ENCODE data around the gene SETMAR.
A peak's percentile ranks its signal among the peaks of the same experiment; 100 is the strongest.

The SETMAR gene

GRCh38 chr3:4350789-4351163, 47.6 kb downstream of the SETMAR start:
- Histone ChIP-seq H3K4me1 (ENCODE audit: insufficient read depth, low read length) (no peaks in the 10 kb centered on the region), H3K79me2 (ENCODE audit: insufficient read depth, low read length) (no peaks in the 10 kb centered on the region), H3K27me3 (ENCODE audit: insufficient read depth, low read length, poor library complexity) (no peaks in the 10 kb centered on the region), H2AFZ (ENCODE audit: low read depth, low read length) (no peak overlapping the region), H3K9ac (ENCODE audit: low read depth, low read length) (no peak overlapping the region), H4K20me1 (ENCODE audit: insufficient read depth, low read length) (no peaks in the 10 kb centered on the region), H3K36me3 (ENCODE audit: insufficient read depth, low read length) (no peaks in the 10 kb centered on the region), H3K4me3 (ENCODE audit: low read depth in 1 of 2, low read length in 2 of 2) (no peak overlapping the region), H3K9me3 (ENCODE audit: insufficient read depth, low read length, severe bottlenecking) (no peaks in the 10 kb centered on the region), H3K4me2 (ENCODE audit: insufficient read depth, low read length) (no peak overlapping the region), H3K27ac (ENCODE audit: low read length) (no peak overlapping the region)
- DNase-seq (peak; percentile 39), ATAC-seq (ENCODE audit: insufficient read depth, low read depth) (peak; percentile 85)
- TF ChIP-seq CTCF (IDR thresholded peaks at IDR 0.05; ENCODE audit: borderline replicate concordance, extremely low read depth, low read length, poor library complexity, severe bottlenecking), result peak; percentile 82
- no peak for TF ChIP-seq EZH2 (IDR thresholded peaks at IDR 0.05; ENCODE audit: borderline replicate concordance, low read depth, low read length, severe bottlenecking)

- no peak overlapping the region for H3K4me3 ChIP-seq (ENCODE audit: low read depth in 1 of 2, low read length in 2 of 2)
- TF ChIP-seq CTCF (IDR thresholded peaks at IDR 0.05; ENCODE audit: borderline replicate concordance, extremely low read depth, low read length, poor library complexity, severe bottlenecking), result no peak
- TF ChIP-seq EZH2 (IDR thresholded peaks at IDR 0.05; ENCODE audit: borderline replicate concordance, low read depth, low read length, severe bottlenecking), result no peak
- H2AFZ ChIP-seq (ENCODE audit: low read depth, low read length), result no peak overlapping the region
- H3K36me3 ChIP-seq (ENCODE audit: insufficient read depth, low read length), result no peaks in the 10 kb centered on the region
- H3K79me2 ChIP-seq (ENCODE audit: insufficient read depth, low read length), result no peaks in the 10 kb centered on the region
- DNase-seq, result no peak
- no peaks in the 10 kb centered on the region for H3K27me3 ChIP-seq (ENCODE audit: insufficient read depth, low read length, poor library complexity)
- no peaks in the 10 kb centered on the region for H4K20me1 ChIP-seq (ENCODE audit: insufficient read depth, low read length)
- no peak for ATAC-seq (ENCODE audit: insufficient read depth, low read depth)
- no peaks in the 10 kb centered on the region for H3K4me1 ChIP-seq (ENCODE audit: insufficient read depth, low read length)
- H3K4me2 ChIP-seq (ENCODE audit: insufficient read depth, low read length), result no peak overlapping the region
- H3K9ac ChIP-seq (ENCODE audit: low read depth, low read length), result no peak overlapping the region
- no peak overlapping the region for H3K27ac ChIP-seq (ENCODE audit: low read length)
- no peaks in the 10 kb centered on the region for H3K9me3 ChIP-seq (ENCODE audit: insufficient read depth, low read length, severe bottlenecking)
These were observed 48.1 kb downstream of the SETMAR start for GRCh38 chr3:4351164-4351855.

DNA sequence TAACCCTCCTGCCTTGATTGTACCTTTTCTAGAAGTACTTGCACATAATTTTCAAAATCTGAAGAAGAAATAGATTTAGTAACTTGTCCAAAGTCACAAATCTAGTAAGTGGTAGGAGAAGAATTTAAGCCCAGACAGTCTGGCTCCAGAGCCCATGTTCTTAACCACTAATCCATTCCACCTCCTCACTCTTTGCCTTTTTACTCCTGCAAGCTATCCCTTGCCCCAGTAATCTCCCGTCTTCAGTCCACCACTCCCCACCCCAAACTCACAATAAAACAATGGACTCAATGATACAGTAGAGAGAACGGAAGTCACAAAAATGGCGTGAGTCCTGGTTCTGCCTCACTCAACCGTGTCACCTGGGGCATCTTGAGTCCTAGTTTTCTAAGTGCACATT, 48.7 kb downstream of the SETMAR start:
- H4K20me1 ChIP-seq (ENCODE audit: insufficient read depth, low read length), result no peaks in the 10 kb centered on the region
- H3K79me2 ChIP-seq (ENCODE audit: insufficient read depth, low read length), result no peaks in the 10 kb centered on the region
- TF ChIP-seq EZH2 (IDR thresholded peaks at IDR 0.05; ENCODE audit: borderline replicate concordance, low read depth, low read length, severe bottlenecking), result no peak
- no peak for TF ChIP-seq CTCF (IDR thresholded peaks at IDR 0.05; ENCODE audit: borderline replicate concordance, extremely low read depth, low read length, poor library complexity, severe bottlenecking)
- H3K27ac ChIP-seq (ENCODE audit: low read length), result no peak overlapping the region
- no peak overlapping the region for H3K9ac ChIP-seq (ENCODE audit: low read depth, low read length)
- no peak for DNase-seq
- H3K4me2 ChIP-seq (ENCODE audit: insufficient read depth, low read length), result no peak overlapping the region
- no peaks in the 10 kb centered on the region for H3K27me3 ChIP-seq (ENCODE audit: insufficient read depth, low read length, poor library complexity)
- no peaks in the 10 kb centered on the region for H3K9me3 ChIP-seq (ENCODE audit: insufficient read depth, low read length, severe bottlenecking)
- H3K36me3 ChIP-seq (ENCODE audit: insufficient read depth, low read length), result no peaks in the 10 kb centered on the region
- H3K4me3 ChIP-seq (ENCODE audit: low read depth in 1 of 2, low read length in 2 of 2), result no peak overlapping the region
- no peaks in the 10 kb centered on the region for H3K4me1 ChIP-seq (ENCODE audit: insufficient read depth, low read length)
- H2AFZ ChIP-seq (ENCODE audit: low read depth, low read length), result no peak overlapping the region
- no peak for ATAC-seq (ENCODE audit: insufficient read depth, low read depth)

Data from DND-41 (cell line).